ENCODE data around the gene NPBWR2.

NPBWR2 gene, protein sequence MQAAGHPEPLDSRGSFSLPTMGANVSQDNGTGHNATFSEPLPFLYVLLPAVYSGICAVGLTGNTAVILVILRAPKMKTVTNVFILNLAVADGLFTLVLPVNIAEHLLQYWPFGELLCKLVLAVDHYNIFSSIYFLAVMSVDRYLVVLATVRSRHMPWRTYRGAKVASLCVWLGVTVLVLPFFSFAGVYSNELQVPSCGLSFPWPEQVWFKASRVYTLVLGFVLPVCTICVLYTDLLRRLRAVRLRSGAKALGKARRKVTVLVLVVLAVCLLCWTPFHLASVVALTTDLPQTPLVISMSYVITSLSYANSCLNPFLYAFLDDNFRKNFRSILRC

DNA sequence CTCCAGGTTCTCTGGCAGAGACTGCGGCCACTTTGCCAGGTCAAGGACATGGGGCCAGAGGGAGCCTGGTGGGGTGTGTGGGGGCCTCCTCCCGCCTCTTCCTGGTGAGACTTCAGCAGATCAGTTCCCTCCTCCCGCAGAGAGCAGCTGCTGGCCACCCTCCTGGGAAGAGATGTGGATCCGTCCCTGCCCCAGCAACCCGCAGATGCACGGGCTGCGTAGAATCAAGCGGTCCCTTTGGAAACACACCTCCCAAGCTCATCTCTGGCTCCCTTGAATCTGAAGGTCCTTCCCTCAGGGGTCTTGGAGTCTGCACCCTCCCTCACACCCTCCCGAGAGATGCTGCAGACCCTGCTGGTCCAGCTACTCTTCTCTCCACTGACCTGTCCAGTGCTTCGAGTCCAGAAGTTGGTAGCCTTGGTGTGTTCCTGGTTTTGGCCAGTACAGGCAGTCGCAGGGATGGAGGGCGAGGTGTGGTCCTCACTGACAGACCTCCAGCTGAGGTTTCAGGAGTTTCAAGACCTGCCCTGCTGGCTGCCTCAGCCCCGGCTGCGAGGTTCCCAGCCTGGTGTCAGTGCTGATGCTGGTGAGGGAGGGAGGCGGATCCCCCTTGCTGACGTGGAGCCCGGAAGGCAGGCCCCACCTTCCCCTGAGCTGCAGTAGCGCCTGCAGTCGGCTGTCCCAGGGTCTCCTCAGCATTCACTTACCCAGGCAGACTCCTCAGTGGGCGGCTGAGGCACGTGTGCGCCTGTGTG, at the start of gene NPBWR2:
Gene NPBWR2, minus strand, starts transcription at position 585 of the 755 bp plus-strand sequence. CDS start 734 bp downstream, outside the sequence.
- no peak for DNase-seq (ENCODE audit: low spot score)

DNA sequence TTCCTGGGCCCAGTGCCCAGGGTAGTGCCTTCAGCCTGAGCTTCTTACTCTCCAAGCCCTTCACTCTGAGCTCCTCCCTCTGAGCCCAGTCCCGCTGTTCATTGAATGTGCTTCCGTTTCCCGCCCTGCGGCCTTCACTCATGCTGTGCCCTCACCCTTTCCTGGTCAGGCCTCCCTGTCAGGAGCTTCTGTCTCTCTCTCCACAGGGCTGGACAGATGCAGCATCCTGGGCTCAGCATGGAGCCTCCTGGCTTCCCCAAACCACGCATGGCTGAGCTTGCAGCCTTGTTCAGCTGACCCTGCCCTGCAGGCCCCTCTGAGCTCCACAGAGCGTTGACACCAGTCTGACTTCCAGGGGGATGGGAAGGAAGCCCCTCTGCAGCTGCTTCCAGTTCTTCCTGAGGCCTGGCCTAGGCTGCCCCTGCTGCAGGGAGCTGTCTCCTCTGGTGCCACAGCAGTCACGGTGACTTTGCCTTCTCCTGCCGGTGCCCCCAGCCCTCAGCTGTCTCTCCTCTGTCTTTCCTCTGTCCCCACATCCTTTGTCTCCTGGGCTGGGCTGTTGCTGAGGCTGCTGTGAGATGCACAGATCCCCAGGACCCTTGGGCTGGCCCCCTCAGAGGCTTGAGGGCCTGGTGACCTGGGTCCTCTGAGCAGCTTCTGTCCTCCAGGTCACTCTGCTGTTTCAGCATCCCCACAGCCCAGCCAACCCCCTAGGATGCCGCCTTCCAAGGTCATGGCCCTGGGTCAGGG, 48.9 kb upstream of the NPBWR2 start:
- DNase-seq (ENCODE audit: low spot score), result no peak

DNA sequence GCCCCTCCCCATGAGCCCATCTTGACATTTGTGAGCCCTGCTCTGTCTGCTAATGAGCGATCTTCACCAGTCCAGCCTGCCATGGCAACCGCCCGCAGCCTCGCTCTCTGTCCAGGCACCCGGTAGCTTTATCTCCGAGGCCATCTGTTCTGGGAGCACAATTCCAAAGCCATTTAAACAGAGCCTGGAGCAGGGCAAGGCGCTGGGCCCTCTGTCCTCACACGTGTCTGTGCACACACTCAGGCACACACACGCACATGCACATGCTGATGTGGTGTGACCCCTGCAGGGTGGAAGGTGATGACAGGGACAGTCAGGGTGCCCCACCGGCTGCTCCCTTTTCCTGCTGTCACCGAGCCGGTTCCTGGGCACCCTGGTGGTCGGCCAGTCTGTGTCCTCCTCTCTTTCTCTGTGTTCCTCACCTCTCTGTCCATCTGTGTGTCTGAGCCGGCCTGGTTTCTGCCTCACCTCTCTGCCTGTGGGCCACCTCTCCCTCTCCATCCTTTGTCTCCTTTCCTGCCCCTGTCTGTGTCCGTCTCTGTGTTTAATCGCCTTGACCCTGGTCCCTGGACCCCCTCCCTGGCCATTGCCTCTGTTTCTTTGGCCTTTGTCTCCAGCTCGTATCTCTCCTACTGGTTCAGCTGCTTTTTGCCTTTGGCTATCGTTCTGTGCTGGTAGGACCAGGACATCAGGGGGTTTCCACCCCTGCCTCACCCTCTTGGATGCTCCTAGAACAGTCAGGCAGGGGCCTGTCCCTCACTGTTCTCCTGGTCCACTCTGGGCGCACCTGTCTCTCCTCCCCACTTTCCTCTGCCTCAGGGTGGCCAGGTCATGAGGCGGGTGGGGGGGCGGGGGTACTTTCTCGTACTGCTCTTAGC, 48.1 kb upstream of the NPBWR2 start:
- DNase-seq (ENCODE audit: low spot score), result no peak

DNA sequence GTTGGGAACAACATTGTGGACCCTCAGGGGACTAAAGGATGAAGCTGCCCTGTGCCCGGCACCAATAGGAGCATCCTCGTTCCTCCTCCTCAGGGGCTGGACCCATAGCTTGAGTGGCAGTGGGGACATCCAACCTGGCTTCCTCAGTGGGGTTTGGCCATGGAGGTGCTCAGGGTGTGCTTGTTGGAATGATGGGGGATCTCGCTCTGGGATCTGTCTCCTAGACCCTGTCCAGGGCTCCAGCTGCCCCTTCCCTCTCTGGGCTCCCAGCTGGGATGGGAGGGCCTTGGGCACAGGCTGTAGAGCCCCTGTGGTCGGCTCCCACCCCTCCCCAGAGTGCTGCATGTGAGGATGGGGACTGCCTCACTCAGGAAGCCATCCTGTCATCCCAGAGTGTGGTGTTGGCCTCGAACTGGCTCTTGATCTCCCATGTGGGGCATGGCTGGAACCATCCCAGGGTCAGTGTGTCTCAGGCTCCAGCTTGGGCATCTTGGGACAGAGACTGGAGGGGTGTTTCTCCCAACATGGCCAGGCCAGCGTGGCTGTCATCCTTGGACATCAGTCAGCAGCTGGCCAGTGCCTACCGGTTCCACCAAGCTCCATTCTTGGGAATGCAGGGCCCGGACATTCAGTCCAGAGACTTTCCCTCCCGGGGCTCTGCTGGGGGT, 47.4 kb upstream of the NPBWR2 start:
- DNase-seq (ENCODE audit: low spot score), result no peak

DNA sequence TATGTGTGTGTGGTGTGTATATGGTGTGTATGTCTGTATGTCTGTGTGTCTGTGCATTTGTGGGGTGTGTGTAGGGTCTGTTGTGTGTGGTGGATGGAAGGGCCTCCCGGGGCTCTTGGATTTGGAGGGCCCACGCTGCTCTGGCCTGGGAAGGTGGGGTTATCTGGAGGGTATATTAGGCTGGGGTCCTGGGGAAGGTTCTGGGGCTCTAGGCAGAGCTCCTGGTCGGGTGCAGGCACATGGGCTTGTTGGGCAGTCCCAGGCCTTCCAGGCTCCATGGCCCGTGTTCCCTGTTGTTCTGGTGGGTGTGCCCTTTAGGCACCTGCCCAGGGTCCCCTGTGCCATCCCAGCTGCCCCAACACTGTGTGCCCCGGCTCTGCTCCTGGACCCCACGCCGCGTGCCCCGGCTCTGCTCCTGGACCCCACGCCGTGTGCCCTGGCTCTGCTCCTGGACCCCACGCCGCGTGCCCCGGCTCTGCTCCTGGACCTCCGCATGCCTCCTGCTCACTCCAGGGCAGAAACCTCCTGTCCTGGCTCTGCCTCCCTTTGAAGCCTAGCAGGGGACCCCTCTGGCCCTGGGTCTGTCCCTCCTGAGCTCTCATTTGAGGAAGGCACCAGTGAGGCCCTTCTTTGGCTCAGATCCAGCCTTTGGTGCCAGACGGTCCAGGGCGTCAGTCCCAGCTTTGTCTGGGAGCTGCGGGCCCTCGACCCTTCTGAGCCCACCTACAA, 46.7 kb upstream of the NPBWR2 start:
- no peak for DNase-seq (ENCODE audit: low spot score)

DNA sequence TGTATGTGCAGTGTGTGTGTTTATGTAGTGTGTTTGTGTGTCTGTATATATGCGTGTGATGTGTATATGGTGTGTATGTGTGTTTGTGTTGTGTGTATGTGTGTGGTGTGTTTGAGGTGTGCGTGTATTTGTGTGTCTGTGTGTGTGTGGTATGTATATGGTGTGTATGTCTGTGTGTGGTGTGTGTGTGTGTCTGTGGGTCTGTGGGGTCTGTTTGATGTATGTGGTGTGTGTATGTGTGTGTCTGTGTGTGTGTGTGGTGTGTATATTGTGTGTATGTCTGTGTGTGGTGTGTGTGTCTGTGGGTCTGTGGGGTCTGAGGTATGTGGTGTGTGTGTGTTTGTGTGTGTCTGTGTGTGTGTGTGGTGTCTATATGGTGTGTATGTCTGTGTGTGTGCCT, 46.0 kb upstream of the NPBWR2 start:
- DNase-seq (ENCODE audit: low spot score), result no peak

- no peak for DNase-seq (ENCODE audit: low spot score)
Measured at GRCh38 chr20:64152906-64153305, 45.5 kb upstream of the NPBWR2 start.

- DNase-seq (ENCODE audit: low spot score), result no peak
Measured at GRCh38 chr20:64151633-64152530, 44.5 kb upstream of the NPBWR2 start.

GRCh38 chr20:64150756-64151632, 43.6 kb upstream of the NPBWR2 start:
- DNase-seq (ENCODE audit: low spot score), result no peak

DNA sequence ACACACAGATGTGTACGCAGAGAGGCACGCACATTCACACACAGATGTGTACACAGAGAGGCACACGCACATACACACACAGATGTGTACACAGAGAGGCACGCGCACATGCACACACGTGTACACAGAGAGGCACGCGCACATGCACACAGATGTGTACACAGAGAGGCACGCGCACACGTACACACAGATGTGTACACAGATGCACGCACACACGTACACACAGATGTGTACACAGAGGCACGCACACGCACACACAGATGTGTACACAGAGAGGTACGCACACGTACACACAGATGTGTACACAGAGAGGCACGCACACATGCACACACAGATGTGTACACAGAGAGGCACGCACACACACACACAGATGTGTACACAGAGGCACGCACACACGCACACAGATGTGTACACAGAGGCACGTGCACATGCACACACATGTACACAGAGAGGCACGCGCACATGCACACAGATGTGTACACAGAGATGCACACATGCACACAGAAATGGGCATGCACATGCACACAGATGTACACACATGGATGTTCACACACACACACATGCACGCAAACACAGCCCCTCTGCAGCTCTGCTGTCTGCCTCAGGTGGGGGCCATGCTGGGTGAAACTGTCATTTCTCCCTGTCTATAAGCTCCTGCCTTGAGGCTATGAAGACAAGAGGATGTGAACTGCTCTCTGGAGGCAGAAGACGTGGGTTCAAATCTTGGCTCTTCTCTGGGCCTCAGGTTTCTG, 42.6 kb upstream of the NPBWR2 start:
- DNase-seq (ENCODE audit: low spot score), result no peak

DNA sequence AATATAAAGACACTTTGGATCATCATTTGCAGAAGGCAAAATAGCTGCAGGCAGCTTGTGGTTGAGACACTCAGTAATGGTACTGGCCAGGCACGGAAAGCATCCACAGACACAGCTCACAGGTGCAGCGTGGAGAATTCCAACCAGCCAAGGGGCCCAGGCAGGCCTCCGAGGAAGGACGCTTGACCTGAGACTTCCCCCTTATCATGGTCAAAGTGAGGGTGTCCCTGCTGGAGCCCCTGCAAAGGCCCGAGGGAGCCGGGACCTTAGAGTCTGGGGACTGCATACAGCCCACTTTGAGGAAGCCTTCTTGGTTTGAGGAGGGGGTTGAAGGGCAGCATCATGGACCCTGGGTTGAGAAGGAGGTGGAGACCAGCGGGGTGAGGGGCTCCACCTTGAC, 41.8 kb upstream of the NPBWR2 start:
- no peak for DNase-seq (ENCODE audit: low spot score)

- DNase-seq (ENCODE audit: low spot score), result no peak
Measured at GRCh38 chr20:64148581-64148980, 41.2 kb upstream of the NPBWR2 start.

DNA sequence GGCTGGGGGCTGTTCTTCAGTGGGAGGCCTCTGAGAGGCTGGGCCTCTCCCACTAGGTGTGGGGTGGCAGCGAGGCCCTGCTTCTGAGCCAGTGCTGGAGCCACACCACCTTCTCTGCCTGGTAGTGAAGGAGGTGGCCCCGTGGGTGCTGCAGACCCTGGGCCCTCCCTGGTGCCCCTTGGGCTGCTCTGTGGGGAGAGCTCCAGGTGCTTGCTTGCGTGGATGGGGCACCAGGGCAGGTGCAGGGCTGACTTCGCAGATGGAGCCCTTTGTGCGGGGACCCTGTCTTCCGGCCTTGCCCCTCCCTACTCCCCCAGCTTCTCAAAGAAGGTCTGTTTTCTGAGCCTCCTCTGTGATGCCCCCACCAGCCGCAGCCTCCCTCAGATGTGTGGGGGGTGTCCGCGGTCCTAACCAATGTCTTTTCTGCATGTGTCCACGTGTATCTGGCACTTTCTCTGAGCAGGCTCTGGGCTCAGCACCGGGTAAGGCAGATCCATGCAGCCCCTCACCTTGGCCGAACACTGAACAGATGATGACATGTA, 39.6 kb upstream of the NPBWR2 start:
- DNase-seq (ENCODE audit: low spot score), result no peak

DNA sequence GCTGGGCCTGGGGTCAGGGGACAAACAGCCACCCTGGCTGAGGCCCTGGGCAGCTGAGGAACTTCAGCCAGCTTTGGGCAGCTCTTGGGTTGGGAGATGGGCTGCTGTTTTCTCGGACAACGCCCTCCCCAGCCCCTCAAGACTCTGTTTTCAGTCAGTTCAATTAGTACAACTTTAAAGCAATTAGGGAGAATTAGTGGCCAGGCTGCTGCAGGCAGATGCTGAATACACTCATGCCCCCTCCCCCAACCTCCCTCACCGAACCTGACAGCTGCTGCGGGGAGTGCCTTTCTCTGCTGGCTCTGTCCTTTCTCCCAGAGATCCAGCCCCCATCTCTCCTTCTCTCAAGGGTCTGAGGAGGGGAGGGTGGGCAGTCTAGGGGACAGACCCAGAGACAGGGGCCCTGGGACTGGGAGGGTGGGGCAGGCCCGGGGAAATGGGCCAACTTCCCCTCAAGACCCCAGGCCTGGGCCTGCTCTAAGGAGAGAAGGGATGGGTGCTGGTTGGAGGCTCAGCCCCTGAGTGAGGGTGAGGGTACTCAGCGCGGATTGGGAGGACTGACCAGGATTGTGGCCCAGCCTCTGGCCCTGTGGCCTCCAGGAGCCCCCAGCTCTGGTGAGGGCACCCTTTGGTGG, 39.1 kb upstream of the NPBWR2 start:
- no peak for DNase-seq (ENCODE audit: low spot score)

DNA sequence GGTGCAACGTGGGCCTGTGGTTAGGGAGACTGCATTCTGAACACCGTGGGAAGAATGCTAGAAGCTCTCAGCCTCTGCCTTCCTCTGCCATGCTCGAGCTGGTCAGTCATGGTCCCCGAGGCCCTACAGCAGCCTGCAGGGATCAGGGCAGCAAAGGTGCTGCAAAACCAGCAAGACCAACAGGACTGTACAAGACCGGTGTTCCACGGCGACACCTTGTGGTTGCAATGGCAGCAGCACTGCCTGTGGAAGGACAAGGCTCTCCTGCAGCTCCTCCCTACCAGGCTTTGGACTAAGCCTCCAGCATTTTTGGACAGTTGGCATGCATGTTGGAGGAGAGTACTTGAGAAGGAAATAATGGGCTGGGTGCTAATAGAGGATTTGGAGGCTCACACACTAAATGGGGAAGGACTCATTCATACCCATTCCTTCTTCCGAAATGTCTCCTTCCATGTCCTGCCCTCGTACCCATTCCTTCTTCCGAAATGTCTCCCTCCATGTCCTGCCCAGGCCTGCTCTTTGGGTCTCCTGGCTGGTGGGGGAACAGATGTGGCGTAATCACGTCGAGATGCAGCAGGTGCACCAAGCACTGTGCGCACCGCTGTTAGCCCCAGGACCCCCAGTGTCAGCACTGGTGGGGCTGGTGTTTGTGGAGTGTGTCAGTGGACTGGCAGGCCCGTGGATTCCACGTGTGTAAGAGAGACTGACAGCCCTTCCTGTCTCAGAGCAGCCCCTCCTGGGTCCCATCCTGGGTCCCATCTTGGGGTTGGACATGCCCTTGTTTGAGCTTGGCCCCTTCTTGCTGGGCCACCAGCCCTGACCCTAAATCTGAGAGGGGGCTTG, 38.3 kb upstream of the NPBWR2 start:
- no peak for DNase-seq (ENCODE audit: low spot score)
